ENCODE results near the gene CLNK. TPM values are rescaled to one million over a fixed set of nuclear protein-coding genes. Genes with fewer than 3 reads are reported as not detected.

Gene CLNK
- total RNA-seq, 1 donor from 2014 or later = not detected

DNA sequence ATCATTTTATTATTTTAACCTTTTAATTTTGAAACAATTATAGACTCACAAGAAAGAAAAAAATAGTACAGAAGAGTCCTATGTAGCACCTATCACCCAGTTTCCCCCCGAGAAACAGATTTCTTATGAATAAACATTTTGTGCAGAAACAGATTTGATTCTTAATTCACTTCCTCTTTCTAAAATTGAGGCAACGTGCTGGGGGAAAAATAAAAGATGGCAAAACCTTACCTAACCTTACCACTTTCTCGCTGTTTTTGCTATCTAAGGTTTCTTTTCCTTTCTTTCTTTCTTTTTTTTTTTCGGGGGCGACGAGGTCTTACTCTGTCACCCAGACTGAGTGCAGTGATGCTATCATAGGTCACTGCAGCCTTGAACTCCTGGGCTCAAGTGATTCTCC, 4.3 kb upstream of the CLNK start:
- no peak overlapping the region for H3K4me3 ChIP-seq
- intact Hi-C loops (cut with micrococcal nuclease) = no loop called here
- no peaks in the 10 kb centered on the region for H3K27me3 ChIP-seq (ENCODE audit: low read depth)
- no peaks in the 10 kb centered on the region for H3K9me3 ChIP-seq (replicated peaks)
- DNase-seq = no peak
- TF ChIP-seq, protein P1, sequence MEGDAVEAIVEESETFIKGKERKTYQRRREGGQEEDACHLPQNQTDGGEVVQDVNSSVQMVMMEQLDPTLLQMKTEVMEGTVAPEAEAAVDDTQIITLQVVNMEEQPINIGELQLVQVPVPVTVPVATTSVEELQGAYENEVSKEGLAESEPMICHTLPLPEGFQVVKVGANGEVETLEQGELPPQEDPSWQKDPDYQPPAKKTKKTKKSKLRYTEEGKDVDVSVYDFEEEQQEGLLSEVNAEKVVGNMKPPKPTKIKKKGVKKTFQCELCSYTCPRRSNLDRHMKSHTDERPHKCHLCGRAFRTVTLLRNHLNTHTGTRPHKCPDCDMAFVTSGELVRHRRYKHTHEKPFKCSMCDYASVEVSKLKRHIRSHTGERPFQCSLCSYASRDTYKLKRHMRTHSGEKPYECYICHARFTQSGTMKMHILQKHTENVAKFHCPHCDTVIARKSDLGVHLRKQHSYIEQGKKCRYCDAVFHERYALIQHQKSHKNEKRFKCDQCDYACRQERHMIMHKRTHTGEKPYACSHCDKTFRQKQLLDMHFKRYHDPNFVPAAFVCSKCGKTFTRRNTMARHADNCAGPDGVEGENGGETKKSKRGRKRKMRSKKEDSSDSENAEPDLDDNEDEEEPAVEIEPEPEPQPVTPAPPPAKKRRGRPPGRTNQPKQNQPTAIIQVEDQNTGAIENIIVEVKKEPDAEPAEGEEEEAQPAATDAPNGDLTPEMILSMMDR (IDR thresholded peaks at IDR 0.05; ENCODE audit: borderline replicate concordance) = no peak
- H3K36me3 ChIP-seq = no peaks in the 10 kb centered on the region
- no peaks in the 10 kb centered on the region for H3K4me1 ChIP-seq
- H3K27ac ChIP-seq (replicated peaks) = no peak overlapping the region

DNA sequence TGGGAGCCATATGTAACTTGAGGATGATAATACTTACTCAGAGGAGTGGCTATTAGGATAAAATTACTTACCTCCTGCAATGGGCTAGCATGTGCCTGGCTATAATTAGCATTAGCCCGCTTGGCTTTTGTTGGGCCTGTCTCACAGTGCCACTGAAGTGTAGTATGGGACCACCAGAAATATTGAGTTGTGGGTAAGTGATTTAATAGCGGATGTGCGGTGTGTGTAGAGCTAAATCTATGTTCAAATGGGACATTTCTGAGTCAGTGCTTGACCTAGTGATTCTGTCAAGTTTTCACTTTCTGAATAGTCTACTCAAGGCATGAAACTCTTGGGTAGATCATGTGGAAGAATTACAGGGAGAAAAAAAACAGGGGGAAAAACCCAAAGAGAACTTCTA, 3.5 kb upstream of the CLNK start:
- H3K4me1 ChIP-seq = no peaks in the 10 kb centered on the region
- H3K9me3 ChIP-seq (replicated peaks) = no peaks in the 10 kb centered on the region
- no peak overlapping the region for H3K27ac ChIP-seq (replicated peaks)
- TF ChIP-seq, protein P1 (IDR thresholded peaks at IDR 0.05; ENCODE audit: borderline replicate concordance) = no peak
- no peak overlapping the region for H3K4me3 ChIP-seq
- intact Hi-C loops (cut with micrococcal nuclease) = no loop called here
- no peaks in the 10 kb centered on the region for H3K36me3 ChIP-seq
- H3K27me3 ChIP-seq (ENCODE audit: low read depth) = no peaks in the 10 kb centered on the region
- no peak for DNase-seq

DNA sequence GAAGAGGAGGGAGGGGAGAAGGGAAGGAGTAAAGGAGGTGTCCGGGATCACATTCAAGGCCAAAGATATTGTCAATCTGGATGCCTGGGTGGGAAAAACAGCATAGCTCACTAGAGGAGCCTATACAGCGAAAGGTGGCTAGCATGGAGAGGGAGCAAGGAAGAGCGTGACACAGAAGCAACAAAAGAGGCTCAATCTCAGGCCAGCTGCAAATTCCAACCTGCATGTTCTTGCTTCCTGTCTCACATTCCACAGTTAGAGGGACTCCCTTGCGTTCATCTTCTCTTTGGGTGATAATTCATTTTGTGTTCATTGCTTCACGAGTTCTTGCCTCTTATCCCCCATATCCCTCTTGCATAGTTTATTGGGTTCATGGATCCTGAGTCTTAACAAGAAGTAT, 3.0 kb upstream of the CLNK start:
- TF ChIP-seq, protein P1 (IDR thresholded peaks at IDR 0.05; ENCODE audit: borderline replicate concordance) = no peak
- Histone ChIP-seq H3K27me3 (ENCODE audit: low read depth) (no peaks in the 10 kb centered on the region), H3K4me3 (no peak overlapping the region), H3K9me3 (replicated peaks) (no peaks in the 10 kb centered on the region), H3K36me3 (no peaks in the 10 kb centered on the region), H3K27ac (replicated peaks) (no peak overlapping the region), H3K4me1 (no peaks in the 10 kb centered on the region)
- intact Hi-C loops (cut with micrococcal nuclease) = no loop called here
- DNase-seq = no peak

DNA sequence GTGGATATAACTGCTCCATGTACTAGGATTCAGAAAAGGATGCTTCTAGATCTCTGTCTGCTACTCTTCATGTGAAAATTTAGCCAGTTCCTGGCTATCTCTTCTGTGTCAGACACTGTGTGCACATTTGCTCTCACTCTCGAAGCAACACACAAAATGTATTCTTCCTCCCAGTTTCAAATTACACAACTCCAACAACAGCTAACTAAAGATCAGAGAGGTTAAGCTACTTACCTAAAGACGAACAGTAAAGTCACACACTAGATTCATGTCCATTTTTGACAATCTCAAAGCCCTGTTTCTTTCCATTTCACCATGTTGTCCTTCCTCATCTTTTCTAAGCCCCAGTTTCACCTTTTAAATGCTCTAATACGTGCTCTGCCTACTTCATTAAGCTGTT, 2.2 kb downstream of the CLNK start:
- intact Hi-C loops (cut with micrococcal nuclease) = no loop called here
- Histone ChIP-seq H3K36me3 (no peaks in the 10 kb centered on the region), H3K4me1 (no peaks in the 10 kb centered on the region), H3K27me3 (ENCODE audit: low read depth) (no peaks in the 10 kb centered on the region), H3K4me3 (no peak overlapping the region), H3K9me3 (replicated peaks) (no peaks in the 10 kb centered on the region), H3K27ac (replicated peaks) (no peak overlapping the region)
- TF ChIP-seq, protein P1 (IDR thresholded peaks at IDR 0.05; ENCODE audit: borderline replicate concordance) = no peak
- no peak for DNase-seq

DNA sequence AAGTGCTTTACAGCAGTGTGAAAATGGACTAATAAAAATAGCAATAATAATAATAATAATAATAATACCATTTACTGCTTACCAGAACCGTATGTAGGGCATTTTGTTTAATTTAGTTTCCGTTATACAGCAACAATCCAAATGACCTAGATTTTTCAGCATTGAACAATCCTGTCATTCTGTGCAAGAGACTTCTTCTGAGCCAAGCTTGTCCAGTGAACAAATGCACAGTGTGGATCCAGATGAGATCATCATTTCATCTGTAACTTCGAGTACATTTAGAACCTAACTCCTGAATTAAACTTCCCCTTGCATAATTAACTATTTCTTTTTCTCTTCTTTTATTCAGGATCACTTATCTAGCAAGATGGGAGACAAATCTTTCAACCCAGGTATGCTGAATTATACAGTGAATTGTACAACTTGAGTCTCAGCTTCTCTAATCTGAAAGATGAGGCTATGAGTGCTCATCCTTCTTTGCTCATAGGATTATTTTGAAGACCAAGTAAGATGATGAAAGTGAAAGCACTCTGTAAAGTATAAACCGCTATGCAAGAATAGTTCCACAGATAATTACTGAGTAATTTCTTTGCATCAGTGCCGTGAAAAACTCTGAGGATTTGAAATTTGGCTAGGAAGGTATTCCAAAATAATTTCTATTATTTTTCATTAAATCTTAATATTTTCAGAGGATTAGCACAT, 6.6 kb downstream of the CLNK start:
- no peak for DNase-seq
- TF ChIP-seq, protein P1 (IDR thresholded peaks at IDR 0.05; ENCODE audit: borderline replicate concordance) = no peak
- H3K4me3 ChIP-seq = no peak overlapping the region
- intact Hi-C loops (cut with micrococcal nuclease) = no loop called here
- H3K27me3 ChIP-seq (ENCODE audit: low read depth) = peaks cover 3% of the 10 kb centered on the region
- no peak overlapping the region for H3K27ac ChIP-seq (replicated peaks)
- no peaks in the 10 kb centered on the region for H3K4me1 ChIP-seq
- H3K9me3 ChIP-seq (replicated peaks) = no peaks in the 10 kb centered on the region
- no peaks in the 10 kb centered on the region for H3K36me3 ChIP-seq

All from left ventricle myocardium inferior (tissue), 1 donor.